ENCODE results near the gene TMEM170B.

TMEM170B gene

DNA sequence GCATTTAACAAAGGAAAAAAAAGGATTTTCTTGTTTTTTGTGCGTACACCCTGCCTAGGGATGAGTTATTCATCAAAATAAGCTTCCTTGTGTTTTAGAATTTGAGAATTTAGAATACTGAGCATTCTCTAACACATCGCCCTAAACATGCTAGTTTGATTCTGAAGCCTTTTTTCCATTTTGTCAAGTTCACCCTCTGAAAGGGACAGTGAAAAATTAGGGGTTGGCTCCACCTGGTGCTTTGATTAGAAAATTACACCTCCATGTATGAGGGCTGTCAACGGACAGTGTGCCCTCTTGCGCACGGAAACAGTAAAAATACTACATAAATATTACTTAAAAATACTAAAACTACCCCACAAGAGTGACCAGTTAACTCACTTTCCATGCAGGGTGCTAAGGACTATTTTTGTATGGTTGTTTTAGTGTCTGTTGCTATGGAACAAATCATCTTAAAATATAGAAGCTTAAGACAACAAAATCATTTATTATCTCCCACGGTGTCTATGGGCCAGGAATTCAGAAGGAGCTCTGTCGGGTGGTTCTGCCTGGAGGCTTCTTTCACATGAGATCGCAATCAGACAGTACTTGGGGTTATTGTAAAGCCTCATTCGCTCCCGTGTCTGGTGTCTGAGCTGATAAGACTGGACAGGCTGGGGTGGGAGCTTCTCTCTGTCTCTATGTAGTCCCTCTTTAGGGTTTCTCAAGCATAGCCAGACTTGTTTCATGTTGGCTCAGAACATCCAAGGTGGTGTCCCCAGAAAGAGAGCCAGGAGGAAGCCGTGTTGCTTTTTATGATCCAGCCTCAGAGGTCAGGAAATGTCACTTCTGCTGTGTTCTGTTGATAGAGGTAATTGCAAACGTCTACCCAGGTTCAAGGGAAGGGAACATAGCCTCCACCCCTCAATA, 41.1 kb upstream of the TMEM170B start:
- H3K14ac ChIP-seq (ENCODE audit: low read length): no peak overlapping the region
- DNase-seq (ENCODE audit: low spot score): peak; percentile 65
- no CpG with 5 or more reads among the region's 12 CpGs for WGBS, 2 donors (ENCODE audit: extremely low coverage in 2 of 2, insufficient read length in 2 of 2, insufficient replicate concordance in 1 of 2)

DNA sequence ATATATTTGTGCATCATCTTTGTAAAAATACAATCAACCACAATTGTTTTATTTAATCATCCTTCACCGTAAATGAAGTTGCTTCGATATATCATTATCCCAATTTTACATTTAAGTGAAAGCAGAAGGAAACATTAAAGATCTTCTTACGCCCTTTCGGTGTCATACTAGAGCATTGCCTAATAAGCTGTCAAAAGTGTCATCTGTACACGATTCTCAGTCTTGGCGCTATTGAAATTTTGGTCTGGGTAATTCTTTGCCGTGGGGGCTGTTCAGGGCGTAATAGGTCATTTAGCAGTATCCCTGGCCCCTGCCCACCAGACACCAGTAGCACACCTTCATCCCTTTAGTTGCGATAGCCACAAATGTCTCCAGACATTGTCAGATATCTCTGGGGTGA, 40.4 kb upstream of the TMEM170B start:
- H4K91ac ChIP-seq (ENCODE audit: low read depth, low read length, poor library complexity): no peak overlapping the region
- H3K4me1 ChIP-seq (ENCODE audit: control insufficient read depth in 2 of 2, insufficient read depth in 1 of 2, low read depth in 1 of 2, low read length in 2 of 2): peaks cover 4 to 6% of the 10 kb centered on the region in 2 donors
- no peaks in the 10 kb centered on the region for H3K36me3 ChIP-seq (replicated peaks in 1 of 2; ENCODE audit: control insufficient read depth in 2 of 2, insufficient read depth in 2 of 2, low read length in 2 of 2)
- H3K9ac ChIP-seq (ENCODE audit: low read depth, low read length, poor library complexity): no peak overlapping the region
- no peak overlapping the region for H3K14ac ChIP-seq (ENCODE audit: low read length)
- no peak overlapping the region for H3K4ac ChIP-seq (ENCODE audit: low read length)
- H3K9me3 ChIP-seq (replicated peaks in 1 of 2; ENCODE audit: control insufficient read depth in 2 of 2, insufficient read depth in 1 of 2, low read depth in 1 of 2, low read length in 2 of 2): no peaks in the 10 kb centered on the region
- no peak overlapping the region for H3K27ac ChIP-seq (replicated peaks; ENCODE audit: low read length)
- no peaks in the 10 kb centered on the region for H3K79me1 ChIP-seq (ENCODE audit: low read depth, low read length)
- no peak overlapping the region for H2BK120ac ChIP-seq (ENCODE audit: low read depth, low read length)
- H3K23ac ChIP-seq (ENCODE audit: low read depth, low read length, poor library complexity): no peak overlapping the region
- H3K18ac ChIP-seq (ENCODE audit: low read length): no peak overlapping the region
- H3K27me3 ChIP-seq (ENCODE audit: control insufficient read depth in 3 of 3, insufficient read depth in 3 of 3, low read depth in 1 of 3, low read length in 3 of 3): no peaks in the 10 kb centered on the region
- DNase-seq (ENCODE audit: low spot score): no peak
- no peak overlapping the region for H2BK12ac ChIP-seq (ENCODE audit: low read length)
- H2BK15ac ChIP-seq (ENCODE audit: low read length): no peak overlapping the region
- H3K4me3 ChIP-seq (ENCODE audit: low read length in 2 of 2): no peak overlapping the region
- H4K8ac ChIP-seq (ENCODE audit: low read depth, low read length): no peak overlapping the region
- WGBS, 2 donors (ENCODE audit: extremely low coverage in 2 of 2, insufficient read length in 2 of 2, insufficient replicate concordance in 1 of 2): no CpG with 5 or more reads among the region's 9 CpGs
- H2BK5ac ChIP-seq (ENCODE audit: low read length): no peak overlapping the region
- H2AFZ ChIP-seq (ENCODE audit: low read length): no peak overlapping the region
- H3K4me2 ChIP-seq (ENCODE audit: insufficient read depth, low read length, poor library complexity, severe bottlenecking): no peak overlapping the region
- H2AK5ac ChIP-seq (ENCODE audit: low read depth, low read length): no peak overlapping the region

More for the DNA sequence above, 41.1 kb upstream of the TMEM170B start:
- Histone ChIP-seq H2BK15ac (ENCODE audit: low read length) (no peak overlapping the region), H2BK12ac (ENCODE audit: low read length) (no peak overlapping the region), H3K4me3 (ENCODE audit: low read length in 2 of 2) (no peak overlapping the region), H3K27me3 (ENCODE audit: control insufficient read depth in 3 of 3, insufficient read depth in 3 of 3, low read depth in 1 of 3, low read length in 3 of 3) (no peaks in the 10 kb centered on the region), H2AFZ (ENCODE audit: low read length) (peak overlapping the region; percentile 53), H3K4me1 (ENCODE audit: control insufficient read depth in 2 of 2, insufficient read depth in 1 of 2, low read depth in 1 of 2, low read length in 2 of 2) (peaks cover 4 to 6% of the 10 kb centered on the region in 2 donors), H3K23ac (ENCODE audit: low read depth, low read length, poor library complexity) (no peak overlapping the region), H3K36me3 (replicated peaks in 1 of 2; ENCODE audit: control insufficient read depth in 2 of 2, insufficient read depth in 2 of 2, low read length in 2 of 2) (no peaks in the 10 kb centered on the region), H3K4me2 (ENCODE audit: insufficient read depth, low read length, poor library complexity, severe bottlenecking) (no peak overlapping the region), H2BK5ac (ENCODE audit: low read length) (no peak overlapping the region), H3K4ac (ENCODE audit: low read length) (no peak overlapping the region), H3K9ac (ENCODE audit: low read depth, low read length, poor library complexity) (no peak overlapping the region), H2BK120ac (ENCODE audit: low read depth, low read length) (no peak overlapping the region), H3K79me1 (ENCODE audit: low read depth, low read length) (no peaks in the 10 kb centered on the region), H3K9me3 (replicated peaks in 1 of 2; ENCODE audit: control insufficient read depth in 2 of 2, insufficient read depth in 1 of 2, low read depth in 1 of 2, low read length in 2 of 2) (peaks cover 0 to 2% of the 10 kb centered on the region in 2 donors), H4K8ac (ENCODE audit: low read depth, low read length) (no peak overlapping the region), H3K27ac (replicated peaks; ENCODE audit: low read length) (no peak overlapping the region), H2AK5ac (ENCODE audit: low read depth, low read length) (no peak overlapping the region), H3K18ac (ENCODE audit: low read length) (no peak overlapping the region), H4K91ac (ENCODE audit: low read depth, low read length, poor library complexity) (no peak overlapping the region)

DNA sequence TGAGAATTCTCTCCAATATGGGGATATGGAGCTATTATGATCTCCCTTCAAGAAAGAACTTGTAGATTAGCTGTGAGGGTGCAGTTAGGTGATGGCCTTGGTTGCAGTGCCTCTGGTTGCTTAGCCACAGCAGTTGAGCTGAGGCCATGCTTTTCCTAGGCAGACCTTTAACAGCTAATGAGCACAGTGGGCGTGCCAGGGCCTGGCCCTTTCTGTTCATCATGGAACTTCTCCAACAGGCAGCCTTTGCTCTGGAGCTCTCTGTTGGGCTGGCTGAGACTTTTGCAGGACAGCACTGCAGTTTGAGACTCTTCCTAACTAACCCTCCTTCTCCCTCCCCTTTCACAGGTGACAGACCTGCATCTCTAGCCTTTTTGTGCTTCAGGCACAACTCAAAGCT, 39.7 kb upstream of the TMEM170B start:
- Histone ChIP-seq H3K27ac (replicated peaks; ENCODE audit: low read length) (no peak overlapping the region), H4K91ac (ENCODE audit: low read depth, low read length, poor library complexity) (no peak overlapping the region), H2BK15ac (ENCODE audit: low read length) (no peak overlapping the region), H2BK5ac (ENCODE audit: low read length) (no peak overlapping the region), H4K8ac (ENCODE audit: low read depth, low read length) (peak overlapping the region; percentile 70), H2AK5ac (ENCODE audit: low read depth, low read length) (no peak overlapping the region), H3K23ac (ENCODE audit: low read depth, low read length, poor library complexity) (no peak overlapping the region), H3K4ac (ENCODE audit: low read length) (no peak overlapping the region), H2BK12ac (ENCODE audit: low read length) (no peak overlapping the region), H3K14ac (ENCODE audit: low read length) (no peak overlapping the region), H3K4me3 (ENCODE audit: low read length in 2 of 2) (no peak overlapping the region), H3K36me3 (replicated peaks in 1 of 2; ENCODE audit: control insufficient read depth in 2 of 2, insufficient read depth in 2 of 2, low read length in 2 of 2) (no peaks in the 10 kb centered on the region), H3K18ac (ENCODE audit: low read length) (no peak overlapping the region), H2BK120ac (ENCODE audit: low read depth, low read length) (no peak overlapping the region), H3K9ac (ENCODE audit: low read depth, low read length, poor library complexity) (peak overlapping the region; percentile 9), H3K4me2 (ENCODE audit: insufficient read depth, low read length, poor library complexity, severe bottlenecking) (no peak overlapping the region), H3K4me1 (ENCODE audit: control insufficient read depth in 2 of 2, insufficient read depth in 1 of 2, low read depth in 1 of 2, low read length in 2 of 2) (peaks cover 4 to 6% of the 10 kb centered on the region in 2 donors), H2AFZ (ENCODE audit: low read length) (no peak overlapping the region), H3K79me1 (ENCODE audit: low read depth, low read length) (no peaks in the 10 kb centered on the region), H3K27me3 (ENCODE audit: control insufficient read depth in 3 of 3, insufficient read depth in 3 of 3, low read depth in 1 of 3, low read length in 3 of 3) (no peaks in the 10 kb centered on the region), H3K9me3 (replicated peaks in 1 of 2; ENCODE audit: control insufficient read depth in 2 of 2, insufficient read depth in 1 of 2, low read depth in 1 of 2, low read length in 2 of 2) (no peaks in the 10 kb centered on the region)
- no CpG with 5 or more reads among the region's 1 CpG for WGBS, 2 donors (ENCODE audit: extremely low coverage in 2 of 2, insufficient read length in 2 of 2, insufficient replicate concordance in 1 of 2)
- DNase-seq (ENCODE audit: low spot score): no peak

DNA sequence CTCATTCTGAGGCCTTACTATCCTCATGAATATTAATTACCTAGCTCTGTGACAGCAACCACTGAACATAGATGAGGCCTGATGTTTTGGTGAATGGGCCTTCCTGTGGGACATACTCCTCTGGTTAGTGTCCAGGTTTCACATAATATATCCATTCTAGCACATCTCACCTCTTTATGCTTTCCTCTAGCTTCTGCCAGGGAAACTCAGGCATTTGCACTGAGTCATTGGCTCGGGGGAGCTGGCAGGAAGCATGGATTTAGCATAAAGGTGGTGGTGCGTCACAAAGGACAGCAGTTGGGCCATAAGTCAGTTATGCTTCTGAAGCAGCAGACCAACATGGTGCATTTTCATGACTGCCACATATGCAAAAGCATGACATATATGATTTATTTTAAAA, 37.5 kb upstream of the TMEM170B start:
- no peak overlapping the region for H2BK120ac ChIP-seq (ENCODE audit: low read depth, low read length)
- no peaks in the 10 kb centered on the region for H3K36me3 ChIP-seq (replicated peaks in 1 of 2; ENCODE audit: control insufficient read depth in 2 of 2, insufficient read depth in 2 of 2, low read length in 2 of 2)
- H4K91ac ChIP-seq (ENCODE audit: low read depth, low read length, poor library complexity): no peak overlapping the region
- H2BK15ac ChIP-seq (ENCODE audit: low read length): no peak overlapping the region
- no peaks in the 10 kb centered on the region for H3K27me3 ChIP-seq (ENCODE audit: control insufficient read depth in 3 of 3, insufficient read depth in 3 of 3, low read depth in 1 of 3, low read length in 3 of 3)
- no peak overlapping the region for H3K4ac ChIP-seq (ENCODE audit: low read length)
- H3K14ac ChIP-seq (ENCODE audit: low read length): no peak overlapping the region
- no peak overlapping the region for H2BK12ac ChIP-seq (ENCODE audit: low read length)
- peaks cover 1 to 6% of the 10 kb centered on the region in 2 donors for H3K4me1 ChIP-seq (ENCODE audit: control insufficient read depth in 2 of 2, insufficient read depth in 1 of 2, low read depth in 1 of 2, low read length in 2 of 2)
- H2BK5ac ChIP-seq (ENCODE audit: low read length): no peak overlapping the region
- H3K9ac ChIP-seq (ENCODE audit: low read depth, low read length, poor library complexity): no peak overlapping the region
- H2AFZ ChIP-seq (ENCODE audit: low read length): no peak overlapping the region
- no peak overlapping the region for H3K4me3 ChIP-seq (ENCODE audit: low read length in 2 of 2)
- no peak overlapping the region for H4K8ac ChIP-seq (ENCODE audit: low read depth, low read length)
- H3K23ac ChIP-seq (ENCODE audit: low read depth, low read length, poor library complexity): no peak overlapping the region
- no peaks in the 10 kb centered on the region for H3K9me3 ChIP-seq (replicated peaks in 1 of 2; ENCODE audit: control insufficient read depth in 2 of 2, insufficient read depth in 1 of 2, low read depth in 1 of 2, low read length in 2 of 2)
- DNase-seq (ENCODE audit: low spot score): no peak
- no peaks in the 10 kb centered on the region for H3K79me1 ChIP-seq (ENCODE audit: low read depth, low read length)
- WGBS, 2 donors (ENCODE audit: extremely low coverage in 2 of 2, insufficient read length in 2 of 2, insufficient replicate concordance in 1 of 2): no CpG with 5 or more reads among the region's 2 CpGs
- H3K4me2 ChIP-seq (ENCODE audit: insufficient read depth, low read length, poor library complexity, severe bottlenecking): no peak overlapping the region
- H3K27ac ChIP-seq (replicated peaks; ENCODE audit: low read length): no peak overlapping the region
- no peak overlapping the region for H3K18ac ChIP-seq (ENCODE audit: low read length)
- H2AK5ac ChIP-seq (ENCODE audit: low read depth, low read length): no peak overlapping the region
